Activated CD4-positive, alpha-beta T cell treated with anti-CD3 and anti-CD28 coated beads, Interleukin-2, amount 50 U/mL, for 24 hours (primary cell): ENCODE results near the gene RGPD4.
"Not testable (repeated sequence)": the region's sequence is repeated elsewhere in the genome, so short reads cannot be mapped to it uniquely, and the experiment has no call there.

ENCODE experiments used
- DNase-seq, 2 donors: peaks; one replicate each; pipeline ENCODE4 v3.0.0-alpha.2; 2020; ENCODE audit warnings: low read depth in 1 of 2, low spot score in 1 of 2

The RGPD4 gene

DNA sequence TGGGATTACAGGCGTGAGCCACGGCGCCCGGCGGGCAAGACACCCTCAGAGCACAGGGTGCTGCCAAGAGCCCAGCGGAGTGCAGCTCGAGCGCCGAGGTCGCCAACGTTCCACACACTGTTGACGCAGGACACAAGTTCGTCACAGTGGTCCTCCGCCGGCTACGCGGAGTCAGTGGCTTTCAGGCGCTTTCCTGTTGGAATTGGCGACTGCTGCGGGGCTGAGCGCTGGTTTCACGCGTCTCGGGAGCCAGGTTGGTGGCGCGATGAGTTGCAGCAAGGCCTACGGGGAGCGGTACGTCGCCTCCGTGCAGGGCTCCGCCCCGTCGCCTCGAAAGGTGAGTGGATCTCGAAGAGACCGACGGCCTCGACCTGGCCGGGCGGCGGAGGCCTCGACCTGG, at the start of gene RGPD4:
TSS of gene RGPD4 (plus strand) at position 144 of the 400 bp plus-strand sequence. CDS start at position 266, 122 bp downstream.
- not testable (repeated sequence) for DNase-seq

DNA sequence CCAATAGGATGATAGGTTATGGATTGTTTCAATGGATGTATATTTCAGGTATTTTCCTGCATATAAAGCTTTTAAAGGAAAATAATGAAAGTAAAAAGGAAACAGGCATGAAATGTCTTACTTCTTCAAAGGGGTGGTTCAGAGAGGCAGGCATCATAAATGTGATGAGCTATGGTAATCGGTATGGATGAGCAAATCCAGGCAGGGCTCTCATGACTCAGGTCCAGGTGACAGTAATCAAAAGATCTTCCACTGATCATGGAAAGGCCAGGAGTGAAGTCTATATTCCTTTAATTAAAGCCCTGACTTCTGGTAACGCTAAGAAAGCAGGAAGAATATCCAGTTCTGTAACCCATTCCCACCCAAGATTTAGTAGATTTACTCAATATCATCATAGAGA, 48.7 kb upstream of the RGPD4 start:
- no peak for DNase-seq

DNA sequence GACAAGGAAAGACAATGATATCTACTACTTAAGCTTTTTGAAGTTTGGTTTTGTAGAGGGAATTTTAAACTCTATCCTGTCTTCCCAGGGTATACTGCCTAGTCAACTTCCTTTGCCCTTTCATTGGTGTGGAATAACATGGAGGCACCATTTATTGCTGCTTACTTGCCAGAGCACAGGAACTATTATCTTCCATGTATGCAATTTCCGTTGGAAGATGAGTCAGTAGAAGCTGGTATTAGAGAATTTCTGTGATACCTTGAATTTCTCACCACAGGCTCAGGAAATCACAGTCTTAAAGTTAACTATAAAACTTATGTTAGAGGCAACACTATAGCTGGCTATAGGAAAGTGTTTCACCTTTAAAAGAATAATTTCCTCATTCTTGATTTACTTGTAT, 40.9 kb upstream of the RGPD4 start:
- no peak for DNase-seq

DNA sequence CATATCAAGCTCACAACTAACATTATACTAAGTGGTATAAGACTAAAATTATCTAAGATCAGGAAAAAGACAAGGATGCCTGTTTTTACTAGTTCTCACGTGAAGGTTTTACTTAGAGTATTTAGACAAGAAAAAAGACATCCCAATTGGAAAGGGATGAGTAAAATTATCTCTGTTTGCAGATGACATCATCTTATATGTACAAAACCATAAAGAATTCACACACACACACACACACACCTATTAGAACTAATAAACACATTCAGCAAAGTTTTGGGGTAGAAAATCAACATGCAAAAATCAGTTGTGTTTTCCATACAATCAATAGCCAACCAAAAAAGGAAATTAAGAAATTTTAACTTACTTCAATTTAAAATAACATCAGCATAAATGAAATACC, 35.9 kb upstream of the RGPD4 start:
- DNase-seq, result no peak

DNA sequence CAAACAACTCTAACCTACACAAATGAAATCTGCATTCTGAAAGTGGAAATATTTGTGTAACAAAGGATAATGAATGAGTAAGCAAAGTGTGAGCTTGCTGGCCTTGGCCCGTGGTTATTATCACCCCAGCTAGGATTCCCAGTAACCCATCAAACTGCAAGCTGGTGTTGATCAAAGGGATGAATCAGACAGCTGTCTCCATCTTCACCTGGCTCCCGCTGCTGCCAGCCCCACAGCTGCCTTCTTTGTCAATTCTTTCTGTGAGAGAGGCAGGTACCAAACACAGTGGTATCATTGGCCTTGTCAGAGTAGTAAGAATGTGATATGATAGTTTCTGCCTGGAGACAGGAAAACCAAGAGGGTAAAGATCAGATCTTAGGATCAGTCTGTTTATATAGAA, 25.2 kb upstream of the RGPD4 start:
- DNase-seq, result no peak

DNA sequence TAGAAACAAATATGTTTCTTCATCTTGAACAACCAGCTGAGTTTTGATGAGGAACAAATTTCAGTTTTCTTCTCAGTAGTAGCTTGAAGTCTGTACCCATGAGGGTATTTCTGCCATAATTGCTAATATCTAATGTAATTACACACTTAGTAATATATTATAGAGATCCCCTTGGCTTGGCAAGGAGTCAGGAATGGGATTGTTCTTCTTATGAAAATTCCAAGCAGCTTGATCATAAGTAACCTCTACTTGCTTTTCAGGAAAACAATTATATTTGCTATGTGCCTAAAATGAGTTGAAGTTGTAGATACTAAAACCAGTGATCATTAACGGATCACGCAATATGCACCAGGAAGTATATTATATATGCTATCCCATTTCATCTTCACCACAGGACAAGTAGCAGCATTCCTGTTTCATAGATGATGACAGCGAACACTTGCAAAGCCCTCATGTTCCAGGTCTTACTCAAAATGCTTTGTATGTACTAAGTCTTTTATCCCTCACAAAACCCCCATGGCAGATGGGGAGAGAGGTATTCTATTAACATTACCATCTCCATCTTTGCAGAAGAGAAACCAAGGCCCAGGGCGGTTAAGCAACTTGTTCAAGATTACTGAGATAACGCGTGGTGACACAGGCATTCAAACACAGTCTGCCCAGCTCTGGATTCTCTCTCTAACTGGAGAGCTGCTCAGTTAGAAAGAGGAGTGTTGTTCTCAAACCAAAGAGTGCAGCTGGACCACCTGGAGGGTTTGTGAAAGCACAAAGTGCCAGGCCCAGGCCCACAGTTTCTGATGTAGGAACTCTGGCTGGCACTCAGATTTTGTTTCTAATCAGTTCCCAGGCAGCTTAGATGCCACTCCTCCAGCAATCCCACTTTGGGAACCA, 21.8 kb upstream of the RGPD4 start:
- no peak for DNase-seq

DNA sequence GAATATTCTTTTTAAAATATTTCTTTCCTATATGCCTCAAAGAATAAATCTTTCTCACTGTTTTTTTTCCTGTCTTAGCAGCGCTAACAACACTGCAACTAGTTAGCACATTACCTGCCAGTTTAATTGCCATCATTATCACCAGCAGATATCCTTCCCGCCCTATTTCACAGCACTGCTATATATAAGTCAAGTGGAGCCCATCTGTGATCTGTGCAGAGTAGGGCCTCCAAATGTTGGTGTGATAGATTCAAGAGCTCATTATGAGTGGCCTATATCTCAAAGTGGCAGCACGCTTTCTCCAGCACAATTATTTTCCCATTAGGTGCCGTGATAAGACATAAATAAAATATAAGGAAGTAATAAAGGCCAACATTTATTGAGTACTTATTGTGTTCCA, 19.8 kb upstream of the RGPD4 start:
- no peak for DNase-seq

DNA sequence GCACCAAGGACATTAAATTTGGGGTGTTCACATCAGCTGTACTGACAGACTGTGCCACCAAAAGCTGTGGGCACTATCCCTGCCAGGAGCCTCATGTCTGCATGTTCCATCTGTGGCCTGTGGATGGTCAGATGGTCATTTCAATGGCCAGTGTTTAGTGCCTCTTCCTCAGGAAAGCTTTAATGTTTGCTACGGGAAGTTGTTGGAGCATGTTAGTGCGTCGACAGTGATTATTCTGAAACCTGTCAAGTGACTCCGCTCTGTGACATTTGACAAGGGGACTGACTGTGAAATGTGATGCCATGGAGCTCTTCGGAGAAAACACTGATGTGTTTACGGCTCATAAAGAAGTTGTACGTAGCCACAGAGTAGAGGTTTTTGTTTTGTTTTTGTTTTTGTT, 18.7 kb upstream of the RGPD4 start:
- DNase-seq, result no peak

DNA sequence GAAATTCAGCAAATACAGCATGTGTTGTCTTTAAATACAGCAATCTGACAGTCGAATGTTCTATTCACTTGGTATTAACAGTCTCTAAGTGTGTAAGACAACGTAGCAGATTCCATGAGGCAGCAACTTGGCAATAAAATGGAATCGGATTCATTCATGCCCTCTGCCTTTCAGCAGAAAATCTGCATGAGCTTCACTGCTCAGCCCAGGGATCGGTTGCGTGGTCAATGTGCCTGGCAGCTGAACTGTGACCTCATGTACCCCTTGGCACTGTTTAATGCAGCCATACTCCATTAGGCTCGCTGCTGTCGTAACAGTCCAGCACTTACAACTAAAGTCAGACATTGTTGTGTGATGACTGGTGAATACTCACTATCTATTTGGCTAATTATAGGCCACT, 17.7 kb upstream of the RGPD4 start:
- DNase-seq, result no peak

DNA sequence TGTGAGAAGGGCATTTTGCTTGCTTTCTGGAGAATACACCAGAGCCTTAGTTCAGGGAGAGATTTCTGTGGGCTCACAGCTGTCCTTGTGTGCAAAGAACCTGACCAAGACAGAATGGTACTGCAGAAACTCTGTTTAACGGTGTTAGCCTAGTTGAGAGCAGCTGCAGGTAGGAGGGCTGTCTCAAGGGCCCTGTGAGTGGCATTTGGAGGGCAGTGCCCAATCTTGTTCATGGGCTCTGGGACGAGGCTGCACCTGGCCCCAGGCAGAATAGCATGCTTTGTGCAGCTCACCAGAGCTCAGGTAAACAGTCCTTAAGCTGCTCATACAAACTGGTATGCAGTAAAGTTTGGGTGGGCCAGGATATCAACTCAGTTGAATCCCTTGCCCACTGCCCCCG, 16.9 kb upstream of the RGPD4 start:
- no peak for DNase-seq

DNA sequence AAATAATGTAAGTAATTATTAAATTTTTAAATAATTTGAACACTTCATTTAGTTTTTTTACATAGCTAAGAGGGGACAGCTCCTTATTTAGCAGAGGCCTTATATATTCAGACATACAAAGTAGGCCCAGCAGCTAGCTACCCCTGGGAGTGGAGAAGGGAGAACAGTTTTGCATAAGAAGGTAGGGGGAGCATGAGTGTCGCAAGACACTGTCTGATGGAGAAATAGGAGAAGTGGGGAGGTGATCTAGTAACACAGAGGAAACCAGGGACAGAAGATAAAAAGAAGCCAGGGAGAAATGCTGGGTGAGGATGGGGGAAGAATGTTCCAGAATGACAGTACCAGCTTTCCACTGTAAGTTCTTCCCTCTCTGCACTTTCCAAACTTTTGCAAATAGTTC, 16.0 kb upstream of the RGPD4 start:
- DNase-seq, result no peak

DNA sequence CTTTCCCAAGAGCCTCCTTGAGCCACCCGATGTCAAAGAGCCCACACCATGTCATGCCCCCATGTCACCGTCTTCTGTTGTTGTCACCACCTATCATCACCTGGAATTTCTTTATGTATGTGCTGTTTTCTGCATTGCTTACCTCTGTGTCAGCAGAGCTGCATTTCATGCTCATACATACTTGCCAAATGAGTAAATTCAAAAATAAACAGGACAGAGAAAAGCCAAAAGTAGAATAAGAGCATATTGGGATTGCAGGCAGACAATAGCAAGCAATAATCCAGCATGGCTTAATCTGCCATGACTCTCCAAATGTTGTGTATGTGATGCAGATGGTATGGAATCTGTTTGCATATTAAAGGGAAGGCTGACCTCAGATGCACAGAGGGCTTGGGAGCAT, 15.3 kb upstream of the RGPD4 start:
- no peak for DNase-seq

DNA sequence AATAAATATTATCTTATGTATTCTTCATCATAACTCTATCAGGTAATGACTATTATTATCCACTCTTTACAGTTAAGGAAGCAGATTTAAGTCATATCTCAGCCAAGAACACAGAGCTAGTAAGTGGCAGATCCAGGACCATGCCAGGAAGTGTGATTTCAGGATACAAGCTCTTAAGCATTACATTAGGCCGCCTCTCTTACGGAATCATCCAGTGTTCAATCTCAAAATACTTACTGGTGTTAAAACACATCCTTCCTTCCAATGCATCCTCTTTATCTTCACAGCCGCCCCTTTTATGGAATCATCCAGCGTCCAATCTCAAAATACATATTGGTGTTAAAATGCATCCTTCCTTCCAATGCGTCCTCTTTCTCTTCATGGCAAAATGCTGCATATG, 14.7 kb upstream of the RGPD4 start:
- no peak for DNase-seq

DNA sequence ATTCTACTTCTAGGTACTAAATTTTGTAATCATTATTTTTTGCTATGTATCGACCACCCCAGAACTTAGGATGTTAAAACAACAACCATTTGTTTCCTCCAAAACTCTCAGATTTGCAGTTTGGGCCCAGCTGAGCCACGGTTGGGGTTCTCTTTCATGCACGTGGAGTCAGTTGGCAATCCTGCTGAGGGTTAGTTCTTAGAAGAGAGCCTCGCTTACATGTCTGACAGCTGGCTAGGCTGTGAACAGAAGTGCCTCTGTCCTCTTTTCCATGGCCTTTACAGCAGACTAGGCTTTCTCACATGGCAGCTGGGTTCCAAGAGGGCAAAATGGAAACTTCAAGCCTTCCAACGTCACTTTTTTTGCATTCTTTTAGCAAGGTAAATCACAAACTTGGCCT, 9.3 kb upstream of the RGPD4 start:
- DNase-seq, result no peak

DNA sequence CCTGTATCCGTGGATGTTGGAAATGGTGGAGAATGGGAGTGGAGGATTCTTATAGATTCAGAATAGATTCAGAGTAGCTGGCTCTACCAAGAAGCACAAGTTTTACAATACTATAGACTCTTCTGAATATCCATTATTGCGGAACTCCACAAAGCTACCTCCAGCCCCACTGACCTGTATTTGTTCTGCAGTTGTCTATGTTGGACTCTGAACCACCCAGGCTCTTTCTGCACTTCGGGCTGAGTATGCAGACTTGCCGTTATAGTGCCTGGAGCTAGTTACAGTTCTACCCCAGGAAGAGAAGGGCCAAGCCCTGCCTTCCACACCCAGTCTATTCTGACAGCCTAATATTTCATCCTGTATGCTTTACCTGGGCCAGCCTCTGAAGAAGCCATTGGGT, 4.4 kb upstream of the RGPD4 start:
- no peak for DNase-seq

DNA sequence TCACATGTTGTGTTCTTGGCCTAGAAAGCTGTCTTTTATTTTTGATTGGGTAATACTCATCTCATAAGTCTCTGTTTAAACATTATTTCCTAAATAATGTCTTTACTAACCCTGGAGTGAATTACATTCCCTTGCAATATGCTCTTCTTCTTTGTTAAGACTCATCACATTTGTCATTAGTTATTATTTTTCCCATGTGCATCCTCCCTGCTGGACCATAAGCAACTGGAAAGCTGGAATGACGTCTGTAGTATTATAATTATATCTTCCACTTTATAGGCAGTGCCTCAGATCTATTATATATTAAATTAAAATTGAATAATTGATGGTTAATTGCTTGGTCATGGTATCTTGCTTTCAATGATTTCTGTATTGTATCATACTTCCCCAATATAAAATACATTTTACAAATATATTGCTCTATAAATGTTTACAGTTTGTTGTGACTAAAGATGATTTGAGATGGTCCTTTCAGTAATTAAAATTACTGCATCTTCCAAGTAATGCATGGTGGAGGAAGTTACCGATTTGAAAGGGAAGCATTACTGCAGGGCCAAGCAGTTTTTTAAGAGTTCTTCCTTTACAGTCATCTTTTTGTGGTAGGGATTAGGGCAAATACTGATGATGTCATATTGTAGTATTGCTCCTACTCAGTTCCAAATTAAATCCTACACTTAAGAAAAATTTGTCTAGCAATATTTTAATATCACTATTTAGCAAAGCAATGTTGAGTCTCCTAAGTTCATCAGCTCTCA, 2.1 kb upstream of the RGPD4 start:
- DNase-seq, result no peak

DNA sequence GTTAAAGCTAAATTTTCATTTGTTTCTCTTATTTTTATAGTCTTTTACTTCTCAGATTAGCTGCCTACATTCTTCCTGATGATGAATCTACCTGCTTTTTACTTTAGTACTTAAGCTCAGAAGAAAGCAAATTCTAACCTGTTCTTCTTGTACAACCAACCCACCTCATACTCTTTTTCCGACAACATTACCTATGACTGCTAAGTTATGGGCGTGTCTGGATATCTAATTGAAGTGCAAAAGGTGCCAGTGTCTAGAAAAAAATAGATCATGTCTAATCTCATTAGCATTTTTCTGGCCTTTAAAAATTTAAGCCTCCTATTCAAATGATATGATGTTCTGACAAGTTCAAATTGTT, 1.5 kb upstream of the RGPD4 start:
- no peak for DNase-seq

DNA sequence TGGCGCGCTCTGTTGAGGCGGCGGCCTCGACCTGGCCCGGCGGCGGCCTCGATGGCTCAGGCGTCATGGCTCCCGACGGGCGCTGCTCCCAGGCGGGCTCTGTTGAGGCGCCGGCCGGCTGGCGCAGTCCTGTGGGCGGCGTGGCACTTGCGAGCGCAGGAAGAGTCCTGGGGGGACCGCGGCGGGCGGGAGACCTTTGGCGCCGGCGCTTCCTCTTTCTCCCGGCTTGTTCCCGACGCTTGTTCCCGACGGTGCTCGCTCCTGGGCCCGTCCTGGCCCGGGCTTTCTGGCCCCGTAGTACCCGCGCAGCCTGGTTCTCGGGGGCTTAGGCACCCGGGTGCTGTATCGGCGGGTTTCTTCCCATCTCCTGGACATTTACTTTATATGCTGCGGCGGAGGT, 2.8 kb downstream of the RGPD4 start:
- DNase-seq, result not testable (repeated sequence)

DNA sequence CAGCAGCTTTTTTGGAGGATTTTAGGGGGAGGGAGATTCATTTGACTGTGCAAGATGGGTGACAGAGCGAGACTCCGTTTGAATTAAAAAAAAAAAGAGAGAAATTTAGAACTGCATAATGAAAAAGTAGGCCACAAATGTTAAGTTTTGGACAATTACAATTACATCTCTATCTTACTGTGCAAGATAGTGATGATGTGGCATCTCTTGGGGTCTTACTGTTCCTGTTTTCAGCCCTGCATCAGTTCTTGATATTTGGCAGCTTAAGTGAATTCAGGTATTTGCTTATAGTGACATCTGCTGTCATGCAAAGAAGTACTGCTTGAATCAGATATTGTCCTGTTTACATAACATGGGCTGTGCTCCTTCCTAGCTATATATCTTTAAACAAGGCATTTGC, 6.5 kb downstream of the RGPD4 start:
- DNase-seq, result not testable (repeated sequence)

DNA sequence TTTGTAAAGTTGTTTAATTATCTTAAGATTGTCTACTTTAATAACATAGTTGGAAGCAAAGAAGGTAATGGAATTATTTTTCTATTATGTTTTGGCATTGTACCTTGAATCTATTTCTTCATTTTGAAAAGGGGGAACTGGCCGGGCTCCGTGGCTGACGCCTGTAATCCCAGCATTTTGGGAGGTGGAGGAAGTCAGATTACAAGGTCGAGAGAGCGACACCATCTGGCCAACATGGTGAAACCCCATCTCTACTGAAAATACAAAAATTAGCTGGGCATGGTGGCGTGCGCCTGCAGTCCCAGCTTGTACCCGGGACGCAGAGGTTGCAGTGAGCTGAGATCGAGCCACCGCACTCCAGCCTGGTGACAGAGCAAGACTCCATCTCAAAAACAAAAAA, 6.9 kb downstream of the RGPD4 start:
- not testable (repeated sequence) for DNase-seq

DNA sequence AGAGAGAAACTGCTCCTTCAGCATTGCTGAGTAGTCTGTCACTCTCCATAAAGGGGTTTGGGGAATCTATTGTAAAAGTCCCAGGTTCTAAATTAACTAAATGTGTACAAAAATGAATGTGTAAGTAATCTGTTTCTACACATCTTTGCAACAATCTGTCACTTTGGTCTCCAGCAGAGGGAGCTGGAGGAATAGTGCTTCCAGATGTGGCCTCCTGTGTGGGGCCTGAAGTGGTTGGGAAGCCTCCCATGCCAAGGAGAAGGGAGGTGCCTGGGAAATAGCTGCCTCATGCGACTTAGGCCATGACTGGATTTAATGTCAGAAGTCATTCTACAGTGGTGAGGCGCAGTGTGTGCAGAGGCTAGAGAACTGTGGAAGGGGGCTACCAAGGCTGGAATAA, 89.4 kb downstream of the RGPD4 start:
- DNase-seq, result not testable (repeated sequence)

DNA sequence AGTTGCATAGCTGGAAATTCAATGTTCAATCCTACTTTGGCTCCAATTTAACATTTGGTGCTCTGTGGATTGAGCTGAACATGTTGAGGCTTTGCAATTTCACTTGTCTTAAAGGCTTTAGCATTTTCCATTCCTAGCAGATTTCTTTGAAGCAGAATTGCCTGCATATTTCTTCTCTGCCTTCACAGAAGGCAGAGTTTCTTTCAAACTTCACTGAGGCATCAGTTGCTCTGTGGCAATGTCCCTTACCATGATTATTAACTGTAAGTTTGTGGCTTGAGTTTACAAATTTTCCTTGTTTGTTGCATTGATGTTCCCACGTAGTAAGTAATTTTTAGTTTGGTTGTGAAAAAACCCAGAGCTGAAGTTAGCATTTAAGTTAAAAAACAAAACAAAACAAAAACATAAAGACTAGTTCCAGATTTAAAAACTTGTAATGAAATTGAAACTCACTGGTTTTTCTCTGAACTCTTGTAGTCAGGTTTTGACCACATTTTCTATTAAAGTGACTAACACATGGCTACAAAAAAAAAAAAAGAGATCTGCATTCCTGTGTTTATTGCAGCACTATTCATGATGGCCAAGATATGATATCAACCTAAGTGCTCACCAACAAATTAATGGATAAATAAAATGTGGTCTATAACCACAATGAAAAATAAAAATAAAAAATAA, 90.1 kb downstream of the RGPD4 start:
- DNase-seq, result not testable (repeated sequence)
